Loucy (cell line): Measurements from ENCODE around the gene BLOC1S2.
"Not testable (repeated sequence)": the region's sequence is repeated elsewhere in the genome, so short reads cannot be mapped to it uniquely, and the experiment has no call there.

Experiments
- H2AFZ ChIP-seq: fragments of 200-600 bp; sonication (generic); 2 replicates; pipeline ENCODE4 v1.6.0; 2016; ENCODE audit warnings: antibody characterized with exemption, mild to moderate bottlenecking, low read length, moderate library complexity
- H3F3A ChIP-seq: fragments of 200-600 bp; 2 replicates; pipeline ENCODE4 v1.6.0; 2016; ENCODE audit warnings: antibody characterized with exemption, low read depth, mild to moderate bottlenecking
- H3K27me3 ChIP-seq: fragments of 200-600 bp; sonication (generic); 2 replicates; pipeline ENCODE4 v1.6.1; 2014; ENCODE audit warnings: low read length, mild to moderate bottlenecking; ENCODE audit not compliant: insufficient read depth, poor library complexity, severe bottlenecking
- H3K36me3 ChIP-seq: fragments of 200-600 bp; sonication (generic); 2 replicates; pipeline ENCODE4 v1.6.1; 2016; ENCODE audit warnings: low read length; ENCODE audit not compliant: insufficient read depth
- H3K4me1 ChIP-seq: fragments of 200-600 bp; sonication (generic); 2 replicates; pipeline ENCODE4 v1.5.1; 2014; ENCODE audit warnings: low read length, mild to moderate bottlenecking; ENCODE audit not compliant: insufficient read depth, poor library complexity, severe bottlenecking
- H3K4me2 ChIP-seq: fragments of 200-600 bp; sonication (generic); 2 replicates; pipeline ENCODE4 v1.6.0; 2014; ENCODE audit warnings: antibody characterized with exemption, low read length, low read depth, mild to moderate bottlenecking; ENCODE audit not compliant: poor library complexity, severe bottlenecking
- H3K4me3 ChIP-seq: fragments of 200-600 bp; sonication (generic); 2 replicates; pipeline ENCODE4 v1.5.1; 2014; ENCODE audit warnings: low read length, mild to moderate bottlenecking, mixed read lengths; ENCODE audit not compliant: poor library complexity, severe bottlenecking
- H3K79me2 ChIP-seq: fragments of 200-600 bp; sonication (generic); 2 replicates; pipeline ENCODE4 v1.6.1; 2014; ENCODE audit warnings: low read length; ENCODE audit not compliant: insufficient read depth
- H3K9ac ChIP-seq: fragments of 200-600 bp; sonication (generic); 2 replicates; pipeline ENCODE4 v1.6.0; 2014; ENCODE audit warnings: mild to moderate bottlenecking, low read depth, low read length, moderate library complexity; ENCODE audit not compliant: poor library complexity, severe bottlenecking
- H3K9me2 ChIP-seq: fragments of 200-600 bp; sonication (generic); replicated peaks from 2 replicates; pipeline ENCODE4 v1.6.1; 2016; ENCODE audit warnings: low read depth, low read length, mixed read lengths
- H3K9me3 ChIP-seq: fragments of 200-600 bp; sonication (generic); 2 replicates; pipeline ENCODE4 v1.6.1; 2014; ENCODE audit warnings: mild to moderate bottlenecking, antibody characterized with exemption, low read length, low read depth; ENCODE audit not compliant: insufficient read depth
- H4K20me1 ChIP-seq: fragments of 200-600 bp; sonication (generic); 2 replicates; pipeline ENCODE4 v1.6.0; 2014; ENCODE audit warnings: antibody characterized with exemption, low read length, mild to moderate bottlenecking; ENCODE audit not compliant: insufficient read depth, poor library complexity, severe bottlenecking
- EZH2phosphoT487 ChIP-seq: fragments of 200-600 bp; IDR thresholded peaks from 2 replicates; pipeline ENCODE4 v1.6.1; 2018; ENCODE audit warnings: antibody characterized with exemption, mild to moderate bottlenecking, moderate library complexity, borderline replicate concordance
- TF ChIP-seq, protein P1 (sequence below): fragments of 200-600 bp; sonication (generic); conservative IDR thresholded peaks from 2 replicates; pipeline ENCODE4 v1.5.1; 2014; ENCODE audit warnings: mild to moderate bottlenecking, antibody characterized with exemption, low read length

Gene BLOC1S2

DNA sequence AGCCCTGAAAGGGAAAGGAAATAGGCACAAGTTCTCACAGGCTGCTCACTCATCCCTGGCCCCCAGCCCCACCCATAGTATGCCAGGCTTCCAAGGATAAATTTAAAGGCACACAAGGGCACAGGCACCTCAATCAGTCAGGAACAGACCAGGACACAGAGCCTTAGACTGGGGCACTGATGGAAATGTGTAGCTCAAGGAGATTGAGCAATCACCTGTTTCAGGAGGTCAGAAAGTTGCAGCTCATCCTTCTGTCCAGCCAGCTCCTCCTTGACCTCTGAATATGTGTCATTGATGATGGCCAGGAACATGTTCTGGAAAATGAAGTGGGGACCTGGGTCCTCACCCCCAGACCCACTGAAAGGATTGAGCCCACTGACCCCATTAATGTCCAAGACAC is 6.6 kb upstream of the BLOC1S2 start:
- Histone ChIP-seq H3K79me2 (no peaks in the 10 kb centered on the region), H3K9me2 (no peaks in the 10 kb centered on the region)
- no peak for TF ChIP-seq EZH2phosphoT487
- TF ChIP-seq, protein P1, sequence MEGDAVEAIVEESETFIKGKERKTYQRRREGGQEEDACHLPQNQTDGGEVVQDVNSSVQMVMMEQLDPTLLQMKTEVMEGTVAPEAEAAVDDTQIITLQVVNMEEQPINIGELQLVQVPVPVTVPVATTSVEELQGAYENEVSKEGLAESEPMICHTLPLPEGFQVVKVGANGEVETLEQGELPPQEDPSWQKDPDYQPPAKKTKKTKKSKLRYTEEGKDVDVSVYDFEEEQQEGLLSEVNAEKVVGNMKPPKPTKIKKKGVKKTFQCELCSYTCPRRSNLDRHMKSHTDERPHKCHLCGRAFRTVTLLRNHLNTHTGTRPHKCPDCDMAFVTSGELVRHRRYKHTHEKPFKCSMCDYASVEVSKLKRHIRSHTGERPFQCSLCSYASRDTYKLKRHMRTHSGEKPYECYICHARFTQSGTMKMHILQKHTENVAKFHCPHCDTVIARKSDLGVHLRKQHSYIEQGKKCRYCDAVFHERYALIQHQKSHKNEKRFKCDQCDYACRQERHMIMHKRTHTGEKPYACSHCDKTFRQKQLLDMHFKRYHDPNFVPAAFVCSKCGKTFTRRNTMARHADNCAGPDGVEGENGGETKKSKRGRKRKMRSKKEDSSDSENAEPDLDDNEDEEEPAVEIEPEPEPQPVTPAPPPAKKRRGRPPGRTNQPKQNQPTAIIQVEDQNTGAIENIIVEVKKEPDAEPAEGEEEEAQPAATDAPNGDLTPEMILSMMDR = no peak

DNA sequence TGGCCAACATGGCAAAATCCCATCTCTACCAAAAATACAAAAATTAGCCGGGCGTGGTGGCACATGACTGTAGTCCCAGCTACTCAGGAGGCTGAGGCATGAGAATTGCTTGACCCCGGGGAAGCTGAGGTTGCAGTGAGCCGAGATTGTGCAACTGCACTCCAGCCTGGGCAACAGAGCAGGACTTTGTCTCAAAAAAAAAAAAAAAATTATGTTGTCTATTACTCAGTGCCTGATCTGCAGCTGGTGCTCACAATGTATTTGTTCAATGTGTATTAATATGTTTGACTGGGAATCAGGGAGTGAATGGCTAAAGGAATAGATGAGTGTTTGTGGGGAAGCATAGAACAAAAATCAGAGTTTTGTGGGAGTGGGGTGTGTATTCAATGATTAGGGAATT is 5.8 kb upstream of the BLOC1S2 start:
- H3K27me3 ChIP-seq, H3K9ac ChIP-seq, H3K9me3 ChIP-seq, H3K79me2 ChIP-seq, H3K4me1 ChIP-seq, H2AFZ ChIP-seq, H3K36me3 ChIP-seq, H3K4me3 ChIP-seq, H3K9me2 ChIP-seq, H4K20me1 ChIP-seq, H3K4me2 ChIP-seq, H3F3A ChIP-seq: not testable (repeated sequence)

More for the DNA sequence above, 6.6 kb upstream of the BLOC1S2 start:
- H3K9ac ChIP-seq = no peak overlapping the region
- no peak overlapping the region for H3K4me3 ChIP-seq
- H3K27me3 ChIP-seq = peaks cover 3% of the 10 kb centered on the region
- no peak overlapping the region for H3K4me2 ChIP-seq
- H3K9me3 ChIP-seq = no peaks in the 10 kb centered on the region
- H3F3A ChIP-seq = no peaks in the 10 kb centered on the region
- H2AFZ ChIP-seq = no peak overlapping the region
- no peaks in the 10 kb centered on the region for H3K4me1 ChIP-seq
- H4K20me1 ChIP-seq = no peaks in the 10 kb centered on the region
- no peaks in the 10 kb centered on the region for H3K36me3 ChIP-seq

DNA sequence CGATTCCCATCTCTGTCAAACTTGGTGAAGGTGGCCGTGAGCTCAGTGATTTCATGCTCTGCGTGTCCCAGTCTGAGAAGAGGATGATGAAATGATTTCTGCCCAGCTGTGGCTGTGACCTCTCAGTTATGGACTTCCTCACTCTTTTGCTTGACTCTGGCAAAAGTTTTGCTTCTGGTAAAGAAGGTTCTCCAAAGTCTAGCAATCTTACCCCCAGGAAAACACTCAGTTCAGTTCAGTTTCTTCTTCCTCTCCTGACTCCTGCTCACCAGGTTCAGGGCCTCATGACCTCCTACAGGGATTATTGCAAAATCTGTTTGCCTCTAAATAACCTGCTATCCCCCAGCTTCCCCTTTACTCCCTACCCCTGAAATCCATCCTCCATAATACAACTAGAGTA is 4.9 kb upstream of the BLOC1S2 start:
- H3K9me3 ChIP-seq = no peaks in the 10 kb centered on the region
- no peaks in the 10 kb centered on the region for H4K20me1 ChIP-seq
- no peaks in the 10 kb centered on the region for H3K36me3 ChIP-seq
- H3K27me3 ChIP-seq = no peaks in the 10 kb centered on the region
- no peak overlapping the region for H2AFZ ChIP-seq
- H3K4me2 ChIP-seq = no peak overlapping the region
- H3K79me2 ChIP-seq = no peaks in the 10 kb centered on the region; the same call in 1 of the 2 replicates
- no peak overlapping the region for H3K9ac ChIP-seq
- TF ChIP-seq, protein P1 = no peak
- TF ChIP-seq EZH2phosphoT487 = no peak
- H3K4me3 ChIP-seq = no peak overlapping the region
- H3K9me2 ChIP-seq = no peaks in the 10 kb centered on the region
- no peaks in the 10 kb centered on the region for H3F3A ChIP-seq
- peaks cover 7% of the 10 kb centered on the region for H3K4me1 ChIP-seq

DNA sequence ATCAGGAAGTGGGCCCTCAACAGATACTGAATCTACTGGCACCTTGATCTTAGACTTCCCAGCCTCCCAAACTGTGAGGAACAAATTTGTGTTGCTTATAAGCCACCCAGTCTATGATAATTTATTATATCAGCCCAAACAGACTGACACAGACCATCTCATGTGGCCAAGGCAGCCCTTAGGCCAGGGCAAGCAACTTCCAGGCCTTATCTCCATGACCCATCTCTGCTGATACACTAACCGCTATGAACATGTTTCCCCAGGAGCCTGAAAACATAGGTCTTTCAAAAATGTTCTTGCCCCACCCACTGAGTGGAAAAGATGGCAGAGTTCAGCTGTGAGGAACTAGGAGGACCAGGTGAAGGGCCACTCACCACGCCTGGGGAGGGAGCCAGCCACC is 3.2 kb upstream of the BLOC1S2 start:
- H3K9ac ChIP-seq = no peak overlapping the region
- no peaks in the 10 kb centered on the region for H3K9me2 ChIP-seq
- no peak for TF ChIP-seq EZH2phosphoT487
- H3K4me1 ChIP-seq = peaks cover 19% of the 10 kb centered on the region
- H3K9me3 ChIP-seq = no peaks in the 10 kb centered on the region
- no peaks in the 10 kb centered on the region for H3F3A ChIP-seq
- H3K4me2 ChIP-seq = no peak overlapping the region
- H3K79me2 ChIP-seq = peaks cover 17% of the 10 kb centered on the region
- peaks cover 5% of the 10 kb centered on the region for H4K20me1 ChIP-seq
- H3K36me3 ChIP-seq = no peaks in the 10 kb centered on the region
- no peaks in the 10 kb centered on the region for H3K27me3 ChIP-seq
- no peak overlapping the region for H3K4me3 ChIP-seq
- no peak overlapping the region for H2AFZ ChIP-seq
